A549 (cell line): Measurements from ENCODE around the gene NGLY1. TPM values are rescaled to one million over a fixed set of nuclear protein-coding genes. Genes with fewer than 3 reads are reported as not detected.

Experiments used
- ATAC-seq, 2 experiments: fragments of 200-7000 bp in 1 of 2; fragments of >200 bp in 1 of 2; cut with Nextera tagmentation in 1 of 2; cut with Tn5 transposase in 1 of 2; 3 replicates each; pipeline versions ENCODE4 v1.8.0 to v1.9.1; 2018 to 2020; ENCODE audit warnings: mild to moderate bottlenecking in 1 of 2, moderate library complexity in 1 of 2
- CTCF ChIA-PET: fragments of 300-600 bp; sonication (Branson Sonifier 250); formaldehyde crosslinking; extraction: SDS; loops from one replicate; lab custom pipeline; 2021; ENCODE audit warnings: antibody characterized with exemption, inconsistent platforms; lab: Yijun Ruan, JAX
- POLR2A ChIA-PET: fragments of 350-600 bp; formaldehyde crosslinking; extraction: SDS; loops from one replicate; lab custom pipeline; 2021; ENCODE audit warnings: antibody characterized with exemption, inconsistent platforms; lab: Yijun Ruan, JAX
- DNase-seq, 2 experiments: peaks; one replicate each; pipeline versions ENCODE4 v3.0.0 to v3.0.0-alpha.2; 2011 to 2016; ENCODE audit warnings: low read depth in 1 of 2, low spot score in 1 of 2
- FAIRE-seq: peaks from 2 replicates; lab custom pipeline; 2011; peaks lifted over from hg19 to GRCh38; lab: Jason Lieb, UNC
- H3K27ac ChIP-seq, 2 experiments: fragments of >200 bp; sonication (Bioruptor Twin); formaldehyde crosslinking; 3 replicates each; pipeline ENCODE4 v1.5.1; 2016 to 2017
- H3K4me1 ChIP-seq: fragments of >200 bp; sonication (Bioruptor Twin); formaldehyde crosslinking; 3 replicates; pipeline ENCODE4 v1.6.1; 2016
- H3K4me2 ChIP-seq: fragments of >200 bp; sonication (Bioruptor Twin); formaldehyde crosslinking; 3 replicates; pipeline ENCODE4 v1.6.1; 2016
- H3K4me3 ChIP-seq: fragments of >200 bp; sonication (Bioruptor Twin); formaldehyde crosslinking; 3 replicates; pipeline ENCODE4 v1.5.1; 2016
- H3K9me3 ChIP-seq: fragments of >200 bp; sonication (Bioruptor Twin); formaldehyde crosslinking; 3 replicates; pipeline ENCODE4 v1.6.1; 2016
- CBX8 ChIP-seq: fragments of 200-600 bp; sonication (generic); IDR thresholded peaks from 2 replicates; pipeline ENCODE4 v1.6.1; 2016
- CHD2 ChIP-seq: fragments of 150-350 bp; IDR thresholded peaks from 2 replicates; pipeline ENCODE4 v1.6.1; 2014; ENCODE audit warnings: low read length; ENCODE audit not compliant: partially characterized antibody
- EHF ChIP-seq: fragments of 250-450 bp; sonication (Bioruptor Pico); IDR thresholded peaks from 2 replicates; pipeline ENCODE4 v1.5.0; 2020; ENCODE audit warnings: mild to moderate bottlenecking
- EHMT2 ChIP-seq: fragments of 200-600 bp; sonication (generic); IDR thresholded peaks from 2 replicates; pipeline ENCODE4 v1.6.1; 2016; ENCODE audit warnings: antibody characterized with exemption, low read depth, mild to moderate bottlenecking, moderate library complexity
- FOSL2 ChIP-seq, 2 experiments: fragments of 450-650 bp in 1 of 2; fragments of >200 bp in 1 of 2; sonication (Bioruptor Twin) in 1 of 2; formaldehyde crosslinking; IDR thresholded peaks; 2 replicates each; pipeline versions ENCODE4 v1.5.0 to v1.6.1; 2016 to 2020; ENCODE audit warnings: mild to moderate bottlenecking in 1 of 2, moderate library complexity in 1 of 2
- FOXS1 ChIP-seq: fragments of 250-450 bp; sonication (Bioruptor Pico); IDR thresholded peaks from 2 replicates; pipeline ENCODE4 v1.5.0; 2020; ENCODE audit warnings: mild to moderate bottlenecking, moderate library complexity
- GATA3 ChIP-seq: IDR thresholded peaks from 2 replicates; pipeline ENCODE4 v1.6.1; 2012; ENCODE audit warnings: borderline replicate concordance
- HDAC2 ChIP-seq: fragments of 200-600 bp; sonication (generic); IDR thresholded peaks from 2 replicates; pipeline ENCODE4 v1.6.1; 2016
- HEYL ChIP-seq: fragments of 250-450 bp; sonication (Bioruptor Pico); IDR thresholded peaks from 2 replicates; pipeline ENCODE4 v1.8.0; 2021; ENCODE audit warnings: mild to moderate bottlenecking, moderate library complexity
- HOXB5 ChIP-seq: fragments of 250-450 bp; sonication (Bioruptor Pico); IDR thresholded peaks from 2 replicates; pipeline ENCODE4 v1.5.0; 2020; ENCODE audit warnings: mild to moderate bottlenecking, moderate library complexity
- JUN ChIP-seq, 2 experiments: fragments of >200 bp; sonication (Bioruptor Twin); formaldehyde crosslinking; IDR thresholded peaks; 2 replicates in 1 of 2; 3 replicates in 1 of 2; pipeline ENCODE4 v1.6.1; 2016 to 2017
- KDM1A ChIP-seq: fragments of 200-600 bp; sonication (generic); IDR thresholded peaks from 2 replicates; pipeline ENCODE4 v1.6.1; 2016; ENCODE audit warnings: low read depth, mild to moderate bottlenecking
- KDM5A ChIP-seq: fragments of 200-600 bp; sonication (generic); IDR thresholded peaks from 2 replicates; pipeline ENCODE4 v1.6.1; 2016; ENCODE audit warnings: antibody characterized with exemption, mild to moderate bottlenecking
- MAFK ChIP-seq: fragments of 450-650 bp; IDR thresholded peaks from 2 replicates; pipeline ENCODE4 v1.6.1; 2014; ENCODE audit not compliant: partially characterized antibody
- NFE2L2 ChIP-seq: fragments of 150-350 bp; conservative IDR thresholded peaks from 2 replicates; pipeline ENCODE4 v1.6.1; 2014; ENCODE audit warnings: low read length
- NPAS2 ChIP-seq: fragments of 250-450 bp; sonication (Bioruptor Pico); IDR thresholded peaks from 2 replicates; pipeline ENCODE4 v1.8.0; 2022; ENCODE audit warnings: mild to moderate bottlenecking, moderate library complexity, borderline replicate concordance
- RFX5 ChIP-seq: fragments of 450-650 bp; IDR thresholded peaks from 2 replicates; pipeline ENCODE4 v1.7.1; 2014; ENCODE audit warnings: antibody characterized with exemption, mild to moderate bottlenecking, moderate library complexity
- SREBF2 ChIP-seq: fragments of 450-650 bp; IDR thresholded peaks from 2 replicates; pipeline ENCODE4 v1.6.1; 2014; ENCODE audit warnings: mild to moderate bottlenecking, moderate library complexity
- TFCP2L1 ChIP-seq: fragments of 250-450 bp; sonication (Bioruptor Pico); IDR thresholded peaks from 2 replicates; pipeline ENCODE4 v1.5.0; 2021; ENCODE audit warnings: mild to moderate bottlenecking
- ZNF302 ChIP-seq: fragments of 250-450 bp; sonication (Bioruptor Pico); IDR thresholded peaks from 2 replicates; pipeline ENCODE4 v1.9.0; 2021; ENCODE audit warnings: inconsistent platforms, mild to moderate bottlenecking, moderate library complexity
- WGBS: methylation state at CpG from one replicate; pipeline ENCODE4 v1.1.6; 2017; ENCODE audit errors: missing lambda C conversion rate; 5-methylcytosine and 5-hydroxymethylcytosine counted together
- polyA plus RNA-seq, 4 experiments: library from polyadenylated mRNA; depleted of rRNA in 3 of 4; stranded (reverse); fragments of >200 nt; fragmentation: RNase III in 1 of 4; extraction: RNeasy Plus Mini Kit Qiagen cat#74134 plus additional on column Dnase treatment in 1 of 4; gene quantifications; 2 replicates in 3 of 4; 3 replicates in 1 of 4; pipeline ENCODE4 v1.2.3, GENCODE V29; 2011 to 2017
- TF ChIP-seq, protein P1 (sequence below): IDR thresholded peaks from 2 replicates; pipeline ENCODE4 v1.6.1; 2012
- TF ChIP-seq, protein P2 (sequence below): fragments of 450-650 bp; IDR thresholded peaks from 2 replicates; pipeline ENCODE4 v1.6.1; 2014; ENCODE audit warnings: antibody characterized with exemption
- TF ChIP-seq, protein P3 (sequence below): fragments of >200 bp; sonication (Bioruptor Twin); formaldehyde crosslinking; IDR thresholded peaks from 3 replicates; pipeline ENCODE4 v1.6.1; 2016
- TF ChIP-seq, protein P4 (sequence below): fragments of 200-600 bp; sonication (generic); IDR thresholded peaks from 2 replicates; pipeline ENCODE4 v1.6.1; 2016; ENCODE audit warnings: antibody characterized with exemption, mild to moderate bottlenecking, moderate library complexity
- TF ChIP-seq, protein P5 (sequence below): IDR thresholded peaks from 2 replicates; pipeline ENCODE4 v1.6.1; 2012

NGLY1 gene
- polyA plus RNA-seq, 2 of the 4 experiments (the other 2 are of a cell fraction) = 25.2 to 29.2 TPM

DNA sequence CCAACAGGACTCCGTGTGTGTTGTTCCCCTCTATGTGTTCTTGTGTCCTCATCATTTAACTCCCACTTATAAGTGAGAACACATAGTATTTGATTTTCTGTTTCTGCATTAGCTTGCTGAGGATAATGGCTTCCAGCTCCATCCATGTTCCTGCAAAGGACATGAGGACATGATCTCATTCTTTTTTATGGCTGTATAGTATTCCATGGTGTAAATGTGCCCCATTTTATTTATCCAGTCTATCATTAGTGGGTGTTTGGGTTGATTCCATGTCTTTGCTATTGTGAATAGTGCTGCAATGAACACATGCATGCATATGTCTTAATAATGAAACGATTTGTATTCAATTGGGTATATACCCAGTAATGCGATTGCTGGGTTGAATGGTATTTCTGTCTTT is 90.0 kb downstream of the NGLY1 start (continued):
- no peak for TF ChIP-seq KDM5A
- TF ChIP-seq, protein P1, sequence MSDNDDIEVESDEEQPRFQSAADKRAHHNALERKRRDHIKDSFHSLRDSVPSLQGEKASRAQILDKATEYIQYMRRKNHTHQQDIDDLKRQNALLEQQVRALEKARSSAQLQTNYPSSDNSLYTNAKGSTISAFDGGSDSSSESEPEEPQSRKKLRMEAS = no peak
- TF ChIP-seq SREBF2 = no peak

DNA sequence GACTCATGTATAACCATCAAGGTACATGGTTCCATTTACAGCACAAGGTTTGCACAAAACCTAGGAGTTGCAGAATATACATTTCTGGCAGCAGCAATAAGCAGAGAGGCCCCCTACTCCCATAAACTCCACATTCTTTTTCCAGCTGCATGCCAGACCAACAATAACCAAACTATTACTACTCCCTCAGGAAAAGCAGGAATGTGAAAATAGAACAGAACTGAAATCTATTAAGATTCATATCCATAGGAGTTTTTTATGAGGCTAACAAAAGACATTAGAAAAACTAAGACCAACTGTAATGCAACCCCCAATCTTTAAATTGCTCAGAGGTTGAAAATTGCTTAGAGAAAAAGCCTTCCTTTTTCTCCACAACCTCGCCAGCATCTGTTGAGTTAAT is 90.9 kb downstream of the NGLY1 start:
- WGBS = 30% methylated on average over 1 of the region's 1 CpG
- H3K9me3 ChIP-seq = no peaks in the 10 kb centered on the region
- CTCF ChIA-PET = no interaction called here
- TF ChIP-seq TFCP2L1 (CRISPR knock-in tag) (no peak), FOXS1 (CRISPR knock-in tag) (no peak), GATA3 (no peak), CBX8 (no peak), NPAS2 (CRISPR knock-in tag) (no peak), MAFK (no peak), EHMT2 (no peak)
- TF ChIP-seq, protein P2, sequence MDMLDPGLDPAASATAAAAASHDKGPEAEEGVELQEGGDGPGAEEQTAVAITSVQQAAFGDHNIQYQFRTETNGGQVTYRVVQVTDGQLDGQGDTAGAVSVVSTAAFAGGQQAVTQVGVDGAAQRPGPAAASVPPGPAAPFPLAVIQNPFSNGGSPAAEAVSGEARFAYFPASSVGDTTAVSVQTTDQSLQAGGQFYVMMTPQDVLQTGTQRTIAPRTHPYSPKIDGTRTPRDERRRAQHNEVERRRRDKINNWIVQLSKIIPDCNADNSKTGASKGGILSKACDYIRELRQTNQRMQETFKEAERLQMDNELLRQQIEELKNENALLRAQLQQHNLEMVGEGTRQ = no peak
- TF ChIP-seq, protein P3, sequence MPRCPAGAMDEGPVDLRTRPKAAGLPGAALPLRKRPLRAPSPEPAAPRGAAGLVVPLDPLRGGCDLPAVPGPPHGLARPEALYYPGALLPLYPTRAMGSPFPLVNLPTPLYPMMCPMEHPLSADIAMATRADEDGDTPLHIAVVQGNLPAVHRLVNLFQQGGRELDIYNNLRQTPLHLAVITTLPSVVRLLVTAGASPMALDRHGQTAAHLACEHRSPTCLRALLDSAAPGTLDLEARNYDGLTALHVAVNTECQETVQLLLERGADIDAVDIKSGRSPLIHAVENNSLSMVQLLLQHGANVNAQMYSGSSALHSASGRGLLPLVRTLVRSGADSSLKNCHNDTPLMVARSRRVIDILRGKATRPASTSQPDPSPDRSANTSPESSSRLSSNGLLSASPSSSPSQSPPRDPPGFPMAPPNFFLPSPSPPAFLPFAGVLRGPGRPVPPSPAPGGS = no peak
- no peak for FAIRE-seq
- no peaks in the 10 kb centered on the region for H3K4me1 ChIP-seq
- no peak overlapping the region for H3K4me2 ChIP-seq
- no peak overlapping the region for H3K27ac ChIP-seq
- DNase-seq = no peak
- POLR2A ChIA-PET = no interaction called here
- no peak for ATAC-seq
- H3K4me3 ChIP-seq = no peak overlapping the region

- H3K4me2 ChIP-seq = no peak overlapping the region
- no peak for DNase-seq
- POLR2A ChIA-PET = no interaction called here
- no peak for TF ChIP-seq NFE2L2
- TF ChIP-seq GATA3 = no peak
- no peak for TF ChIP-seq HOXB5 (CRISPR knock-in tag)
- TF ChIP-seq HDAC2 = no peak
- TF ChIP-seq, protein P4, sequence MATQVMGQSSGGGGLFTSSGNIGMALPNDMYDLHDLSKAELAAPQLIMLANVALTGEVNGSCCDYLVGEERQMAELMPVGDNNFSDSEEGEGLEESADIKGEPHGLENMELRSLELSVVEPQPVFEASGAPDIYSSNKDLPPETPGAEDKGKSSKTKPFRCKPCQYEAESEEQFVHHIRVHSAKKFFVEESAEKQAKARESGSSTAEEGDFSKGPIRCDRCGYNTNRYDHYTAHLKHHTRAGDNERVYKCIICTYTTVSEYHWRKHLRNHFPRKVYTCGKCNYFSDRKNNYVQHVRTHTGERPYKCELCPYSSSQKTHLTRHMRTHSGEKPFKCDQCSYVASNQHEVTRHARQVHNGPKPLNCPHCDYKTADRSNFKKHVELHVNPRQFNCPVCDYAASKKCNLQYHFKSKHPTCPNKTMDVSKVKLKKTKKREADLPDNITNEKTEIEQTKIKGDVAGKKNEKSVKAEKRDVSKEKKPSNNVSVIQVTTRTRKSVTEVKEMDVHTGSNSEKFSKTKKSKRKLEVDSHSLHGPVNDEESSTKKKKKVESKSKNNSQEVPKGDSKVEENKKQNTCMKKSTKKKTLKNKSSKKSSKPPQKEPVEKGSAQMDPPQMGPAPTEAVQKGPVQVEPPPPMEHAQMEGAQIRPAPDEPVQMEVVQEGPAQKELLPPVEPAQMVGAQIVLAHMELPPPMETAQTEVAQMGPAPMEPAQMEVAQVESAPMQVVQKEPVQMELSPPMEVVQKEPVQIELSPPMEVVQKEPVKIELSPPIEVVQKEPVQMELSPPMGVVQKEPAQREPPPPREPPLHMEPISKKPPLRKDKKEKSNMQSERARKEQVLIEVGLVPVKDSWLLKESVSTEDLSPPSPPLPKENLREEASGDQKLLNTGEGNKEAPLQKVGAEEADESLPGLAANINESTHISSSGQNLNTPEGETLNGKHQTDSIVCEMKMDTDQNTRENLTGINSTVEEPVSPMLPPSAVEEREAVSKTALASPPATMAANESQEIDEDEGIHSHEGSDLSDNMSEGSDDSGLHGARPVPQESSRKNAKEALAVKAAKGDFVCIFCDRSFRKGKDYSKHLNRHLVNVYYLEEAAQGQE = no peak
- TF ChIP-seq, protein P5, sequence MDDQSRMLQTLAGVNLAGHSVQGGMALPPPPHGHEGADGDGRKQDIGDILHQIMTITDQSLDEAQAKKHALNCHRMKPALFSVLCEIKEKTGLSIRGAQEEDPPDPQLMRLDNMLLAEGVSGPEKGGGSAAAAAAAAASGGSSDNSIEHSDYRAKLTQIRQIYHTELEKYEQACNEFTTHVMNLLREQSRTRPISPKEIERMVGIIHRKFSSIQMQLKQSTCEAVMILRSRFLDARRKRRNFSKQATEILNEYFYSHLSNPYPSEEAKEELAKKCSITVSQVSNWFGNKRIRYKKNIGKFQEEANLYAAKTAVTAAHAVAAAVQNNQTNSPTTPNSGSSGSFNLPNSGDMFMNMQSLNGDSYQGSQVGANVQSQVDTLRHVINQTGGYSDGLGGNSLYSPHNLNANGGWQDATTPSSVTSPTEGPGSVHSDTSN = no peak
- TF ChIP-seq CHD2 = no peak
- TF ChIP-seq KDM1A = no peak
- no peak for TF ChIP-seq HEYL (CRISPR knock-in tag)
- no peak for TF ChIP-seq FOSL2 (IDR thresholded peaks at IDR 0.05)
- TF ChIP-seq FOSL2 (CRISPR knock-in tag; IDR thresholded peaks at IDR 0.05) = no peak
- TF ChIP-seq JUN (IDR thresholded peaks at IDR 0.05) = no peak
- TF ChIP-seq ZNF302 (CRISPR knock-in tag) = no peak
- TF ChIP-seq RFX5 = no peak
- TF ChIP-seq EHF (CRISPR knock-in tag) = no peak
- TF ChIP-seq, all 56 proteins: peak for 0
- 6% methylated on average over 2 of the region's 2 CpGs for WGBS
- FAIRE-seq (no peak), ATAC-seq (no peak)
- Histone ChIP-seq H3K4me3 (no peak overlapping the region), H3K27ac (no peak overlapping the region), H3K9me3 (no peaks in the 10 kb centered on the region), H3K4me1 (no peaks in the 10 kb centered on the region)
- CTCF ChIA-PET = interaction anchor here (2.2 kb wide), 1 partner anchor 43 kb away, joined by 9 read pairs; no protein-coding TSS in a partner anchor
Observed at GRCh38 chr3:25690768-25691533, 92.3 kb downstream of the NGLY1 start.
